KMS-11 (cell line): ENCODE data around the gene MAN2A1.

Experiments
- H2AFZ ChIP-seq: fragments of 200-600 bp; sonication (generic); 2 replicates; pipeline ENCODE4 v1.6.1; 2016; ENCODE audit warnings: antibody characterized with exemption, mixed run types, low read depth
- H3K27ac ChIP-seq: fragments of 200-600 bp; sonication (generic); 2 replicates; pipeline ENCODE4 v1.6.1; 2016; ENCODE audit warnings: mild to moderate bottlenecking, mixed run types
- H3K27me3 ChIP-seq: fragments of 200-600 bp; sonication (generic); 2 replicates; pipeline ENCODE4 v1.6.1; 2017; ENCODE audit warnings: mild to moderate bottlenecking, low read depth, mixed run types, moderate library complexity; ENCODE audit not compliant: insufficient read depth
- H3K36me3 ChIP-seq: fragments of 200-600 bp; sonication (generic); 2 replicates; pipeline ENCODE4 v1.6.1; 2017; ENCODE audit warnings: mild to moderate bottlenecking, mixed run types; ENCODE audit not compliant: insufficient read depth
- H3K4me1 ChIP-seq: fragments of 200-600 bp; sonication (generic); 2 replicates; pipeline ENCODE4 v1.6.1; 2016; ENCODE audit warnings: mild to moderate bottlenecking, low read depth, mixed run types; ENCODE audit not compliant: poor library complexity, severe bottlenecking
- H3K4me2 ChIP-seq: fragments of 200-600 bp; sonication (generic); 2 replicates; pipeline ENCODE4 v1.7.0; 2016; ENCODE audit warnings: mild to moderate bottlenecking, mixed run types
- H3K4me3 ChIP-seq: fragments of 200-600 bp; sonication (generic); IDR thresholded peaks from 2 replicates; pipeline ENCODE4 v1.6.1; 2017; ENCODE audit warnings: low read depth, low read length, mixed read lengths; ENCODE audit not compliant: insufficient read depth
- H3K79me2 ChIP-seq: fragments of 200-600 bp; sonication (generic); 2 replicates; pipeline ENCODE4 v1.6.1; 2016; ENCODE audit warnings: low read depth, mixed run types; ENCODE audit not compliant: insufficient read depth
- H3K9ac ChIP-seq: fragments of 200-600 bp; sonication (generic); 2 replicates; pipeline ENCODE4 v1.6.1; 2016; ENCODE audit warnings: mild to moderate bottlenecking, mixed run types
- H4K20me1 ChIP-seq: fragments of 200-600 bp; sonication (generic); 2 replicates; pipeline ENCODE4 v1.6.1; 2016; ENCODE audit warnings: mild to moderate bottlenecking, mixed run types; ENCODE audit not compliant: insufficient read depth
- TF ChIP-seq, protein P1 (sequence below): fragments of 200-600 bp; sonication (generic); conservative IDR thresholded peaks from 2 replicates; pipeline ENCODE4 v1.6.1; 2017; ENCODE audit warnings: low read depth, mild to moderate bottlenecking, antibody characterized with exemption, low read length, moderate library complexity, mixed read lengths

MAN2A1 gene

DNA sequence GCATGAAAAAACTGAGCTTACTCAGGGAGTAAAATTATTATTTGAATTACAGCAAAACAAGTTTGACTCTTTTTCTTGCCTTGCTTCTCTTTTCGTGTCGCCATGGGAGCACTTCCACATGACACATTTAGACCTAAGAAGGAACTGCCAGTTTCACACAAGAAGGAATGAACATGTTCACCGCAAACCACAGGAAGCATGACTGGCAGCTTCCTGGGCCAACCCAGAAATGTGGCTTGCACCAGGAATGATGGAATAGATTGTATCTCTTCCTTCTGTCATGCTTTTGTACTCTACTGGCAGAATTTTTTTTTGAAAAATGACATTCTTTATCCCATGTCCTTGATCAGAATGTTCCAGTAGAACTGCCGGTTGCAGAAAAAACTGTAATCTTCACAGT is 32.9 kb upstream of the MAN2A1 start:
- Histone ChIP-seq H3K27me3 (no peaks in the 10 kb centered on the region), H2AFZ (no peak overlapping the region), H3K36me3 (no peaks in the 10 kb centered on the region), H3K79me2 (no peaks in the 10 kb centered on the region), H4K20me1 (no peaks in the 10 kb centered on the region), H3K27ac (no peak overlapping the region), H3K4me3 (no peak overlapping the region), H3K4me1 (no peaks in the 10 kb centered on the region), H3K4me2 (no peak overlapping the region), H3K9ac (no peak overlapping the region)
- TF ChIP-seq, protein P1, sequence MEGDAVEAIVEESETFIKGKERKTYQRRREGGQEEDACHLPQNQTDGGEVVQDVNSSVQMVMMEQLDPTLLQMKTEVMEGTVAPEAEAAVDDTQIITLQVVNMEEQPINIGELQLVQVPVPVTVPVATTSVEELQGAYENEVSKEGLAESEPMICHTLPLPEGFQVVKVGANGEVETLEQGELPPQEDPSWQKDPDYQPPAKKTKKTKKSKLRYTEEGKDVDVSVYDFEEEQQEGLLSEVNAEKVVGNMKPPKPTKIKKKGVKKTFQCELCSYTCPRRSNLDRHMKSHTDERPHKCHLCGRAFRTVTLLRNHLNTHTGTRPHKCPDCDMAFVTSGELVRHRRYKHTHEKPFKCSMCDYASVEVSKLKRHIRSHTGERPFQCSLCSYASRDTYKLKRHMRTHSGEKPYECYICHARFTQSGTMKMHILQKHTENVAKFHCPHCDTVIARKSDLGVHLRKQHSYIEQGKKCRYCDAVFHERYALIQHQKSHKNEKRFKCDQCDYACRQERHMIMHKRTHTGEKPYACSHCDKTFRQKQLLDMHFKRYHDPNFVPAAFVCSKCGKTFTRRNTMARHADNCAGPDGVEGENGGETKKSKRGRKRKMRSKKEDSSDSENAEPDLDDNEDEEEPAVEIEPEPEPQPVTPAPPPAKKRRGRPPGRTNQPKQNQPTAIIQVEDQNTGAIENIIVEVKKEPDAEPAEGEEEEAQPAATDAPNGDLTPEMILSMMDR = no peak

DNA sequence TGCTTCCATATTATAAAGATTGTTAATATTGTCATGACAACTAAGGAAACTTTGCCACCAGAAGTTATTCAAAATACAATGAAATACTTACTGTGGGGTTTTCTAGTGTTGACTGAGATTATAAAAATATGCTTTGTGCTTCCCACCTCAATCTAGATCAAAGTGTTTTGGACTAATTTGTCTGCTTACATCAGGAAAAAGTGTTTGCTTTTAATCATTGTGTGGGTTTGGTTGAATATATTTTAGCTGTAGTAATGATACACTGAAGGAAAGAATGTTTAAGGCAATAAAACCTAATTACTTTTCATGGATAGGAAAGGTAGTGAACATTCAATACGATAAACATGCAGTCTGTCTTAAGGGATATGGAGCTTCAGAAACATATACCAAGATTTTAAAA is 29.8 kb upstream of the MAN2A1 start:
- TF ChIP-seq, protein P1 = no peak
- H3K36me3 ChIP-seq = no peaks in the 10 kb centered on the region
- no peaks in the 10 kb centered on the region for H3K4me1 ChIP-seq
- H3K9ac ChIP-seq = no peak overlapping the region
- H3K27ac ChIP-seq = no peak overlapping the region
- no peak overlapping the region for H2AFZ ChIP-seq
- H3K79me2 ChIP-seq = no peaks in the 10 kb centered on the region
- H3K27me3 ChIP-seq = no peaks in the 10 kb centered on the region
- no peak overlapping the region for H3K4me2 ChIP-seq
- H3K4me3 ChIP-seq = no peak overlapping the region
- H4K20me1 ChIP-seq = no peaks in the 10 kb centered on the region

DNA sequence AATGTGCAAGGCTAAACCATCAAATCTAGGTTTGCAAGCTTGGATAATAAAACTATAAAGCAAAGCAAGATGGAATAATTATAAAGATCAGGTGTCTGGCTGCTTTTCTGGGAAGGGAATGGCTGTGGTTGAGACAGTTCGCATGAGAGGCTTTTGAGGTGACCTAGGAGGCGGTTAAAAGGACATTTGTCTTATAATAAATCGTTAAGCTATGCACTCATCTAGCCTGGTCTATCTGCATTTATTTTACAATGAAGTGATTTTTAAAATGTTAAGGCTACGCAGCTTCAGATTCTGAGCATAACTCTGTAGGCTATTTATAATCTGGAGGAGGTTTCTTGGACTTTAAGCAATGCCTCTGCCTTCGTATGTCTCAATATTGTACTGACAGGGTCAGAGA is 29.4 kb upstream of the MAN2A1 start:
- Histone ChIP-seq H3K36me3 (no peaks in the 10 kb centered on the region), H3K4me1 (no peaks in the 10 kb centered on the region), H4K20me1 (no peaks in the 10 kb centered on the region), H3K9ac (no peak overlapping the region), H3K4me2 (no peak overlapping the region), H3K79me2 (no peaks in the 10 kb centered on the region), H3K27ac (no peak overlapping the region), H2AFZ (no peak overlapping the region), H3K27me3 (no peaks in the 10 kb centered on the region), H3K4me3 (no peak overlapping the region)
- TF ChIP-seq, protein P1 = no peak

DNA sequence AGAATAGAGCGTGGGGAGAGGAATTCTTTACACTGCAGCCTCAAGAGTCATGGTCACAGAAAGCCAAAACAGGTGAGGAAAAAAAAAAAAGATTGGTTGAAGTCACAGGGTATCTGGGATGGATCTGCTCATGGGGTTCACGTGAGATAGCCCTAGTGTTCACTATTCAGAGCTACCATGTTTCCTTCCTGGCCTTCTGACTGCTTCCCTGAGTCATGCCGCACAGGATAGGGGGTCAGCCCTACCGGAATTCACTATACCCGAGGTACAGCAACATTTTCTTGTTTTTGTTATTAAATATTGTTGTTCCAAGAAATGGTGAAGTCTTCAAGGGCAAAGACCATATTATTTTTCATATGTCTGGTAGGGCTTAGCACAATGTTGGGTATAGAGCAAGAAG is 21.5 kb upstream of the MAN2A1 start:
- no peaks in the 10 kb centered on the region for H4K20me1 ChIP-seq
- H3K27me3 ChIP-seq = no peaks in the 10 kb centered on the region
- H2AFZ ChIP-seq = no peak overlapping the region
- H3K27ac ChIP-seq = no peak overlapping the region
- H3K36me3 ChIP-seq = no peaks in the 10 kb centered on the region
- H3K4me3 ChIP-seq = no peak overlapping the region
- H3K4me1 ChIP-seq = no peaks in the 10 kb centered on the region
- no peaks in the 10 kb centered on the region for H3K79me2 ChIP-seq
- H3K9ac ChIP-seq = no peak overlapping the region
- TF ChIP-seq, protein P1 = no peak
- H3K4me2 ChIP-seq = no peak overlapping the region
